AG04450 (cell line): Measurements from ENCODE around the gene IRF2. TPM values are rescaled to one million over a fixed set of nuclear protein-coding genes. Genes with fewer than 3 reads are reported as not detected.
A peak's percentile ranks its signal among the peaks of the same experiment; 100 is the strongest.

Source experiments
- CTCF ChIA-PET: fragments of 300-600, 350-600 bp; formaldehyde crosslinking; extraction: SDS; loops from one replicate; lab custom pipeline; 2022; ENCODE audit warnings: antibody characterized with exemption, inconsistent platforms; lab: Charles Lee
- POLR2A ChIA-PET: fragments of 350-600 bp; formaldehyde crosslinking; extraction: SDS; loops from one replicate; lab custom pipeline; 2021; ENCODE audit warnings: antibody characterized with exemption, inconsistent platforms; lab: Yijun Ruan, JAX
- DNase-seq: peaks from one replicate; pipeline ENCODE4 v3.0.0-alpha.2; 2011; ENCODE audit warnings: low read depth, low spot score
- H3K27ac ChIP-seq: one replicate; pipeline ENCODE4 v1.5.1; 2012; ENCODE audit warnings: low read depth, low read length, control low read depth
- H3K27me3 ChIP-seq: one replicate; pipeline ENCODE4 v1.6.0; 2012; ENCODE audit warnings: low read length; ENCODE audit not compliant: control insufficient read depth, insufficient read depth
- H3K4me3 ChIP-seq: 2 replicates; pipeline ENCODE4 v1.5.1; 2011; ENCODE audit warnings: mild to moderate bottlenecking, low read depth, low read length, control low read depth
- H3K9me3 ChIP-seq: 2 replicates; pipeline ENCODE4 v1.5.1; 2012; ENCODE audit warnings: low read length; ENCODE audit not compliant: control insufficient read depth, insufficient read depth
- CTCF ChIP-seq: IDR thresholded peaks from 2 replicates; pipeline ENCODE4 v1.5.1; 2011; ENCODE audit warnings: low read depth, low read length, control low read depth, inconsistent platforms
- polyA plus RNA-seq: library from polyadenylated mRNA; depleted of rRNA; stranded (reverse); fragments of >200 nt; gene quantifications from 2 replicates; pipeline ENCODE4 v1.2.3, GENCODE V29; 2011

IRF2 gene
- polyA plus RNA-seq, 1 experiment, result 39.2 TPM

- ChIA-PET CTCF (interaction anchor here (0.6 to 1.0 kb wide), 2 partner anchors 17 to 157 kb away, joined by 3 read pairs; no protein-coding TSS in a partner anchor), POLR2A (no interaction called here)
- H3K27ac ChIP-seq, result no peak overlapping the region
- no peaks in the 10 kb centered on the region; the same call in 1 of the 2 replicates for H3K9me3 ChIP-seq
- TF ChIP-seq CTCF, result no peak
- H3K27me3 ChIP-seq, result no peaks in the 10 kb centered on the region
- DNase-seq, result no peak
- H3K4me3 ChIP-seq, result no peak overlapping the region
Measured at GRCh38 chr4:184420881-184421416, 53.4 kb downstream of the IRF2 start.

- Histone ChIP-seq H3K27ac (no peak overlapping the region), H3K27me3 (no peaks in the 10 kb centered on the region), H3K4me3 (no peak overlapping the region), H3K9me3 (no peaks in the 10 kb centered on the region; the same call in 1 of the 2 replicates)
- DNase-seq, result no peak
- CTCF ChIA-PET, result interaction anchor here (0.6 kb wide), 1 partner anchor 18 kb away, joined by 3 read pairs; no protein-coding TSS in a partner anchor
- TF ChIP-seq CTCF, result no peak
- POLR2A ChIA-PET, result no interaction called here
Measured at GRCh38 chr4:184420402-184420801, 53.9 kb downstream of the IRF2 start.

- no peak for DNase-seq
- H3K9me3 ChIP-seq, result no peaks in the 10 kb centered on the region
- CTCF ChIA-PET, result no interaction called here
- H3K27me3 ChIP-seq, result no peaks in the 10 kb centered on the region
- H3K27ac ChIP-seq, result no peak overlapping the region
- no peak for TF ChIP-seq CTCF
- POLR2A ChIA-PET, result no interaction called here
- H3K4me3 ChIP-seq, result no peak overlapping the region
Measured at GRCh38 chr4:184419976-184420375, 54.4 kb downstream of the IRF2 start.

- CTCF ChIA-PET, result interaction anchor here (1.9 kb wide), 1 partner anchor 153 kb away, joined by 8 read pairs; no protein-coding TSS in a partner anchor
- POLR2A ChIA-PET, result interaction anchor here (1.0 kb wide), 1 partner anchor 29 kb away, joined by 3 read pairs; no protein-coding TSS in a partner anchor
- DNase-seq, result peak; percentile 43
Measured at GRCh38 chr4:184417802-184418511, 56.4 kb downstream of the IRF2 start.

More at GRCh38 chr4:184417802-184418511, 56.4 kb downstream of the IRF2 start:
- TF ChIP-seq CTCF, result no peak
- no peak overlapping the region for H3K4me3 ChIP-seq
- H3K9me3 ChIP-seq, result no peaks in the 10 kb centered on the region
- no peaks in the 10 kb centered on the region for H3K27me3 ChIP-seq
- H3K27ac ChIP-seq, result peak overlapping the region; percentile 54
